IPS-20b (cell line): ENCODE data around the gene INPP5D.
"Not testable (repeated sequence)": the region's sequence is repeated elsewhere in the genome, so short reads cannot be mapped to it uniquely, and the experiment has no call there.

Source experiments
- H3K27ac ChIP-seq: one replicate; pipeline ENCODE4 v1.5.1; 2013; ENCODE audit warnings: low read length
- H3K27me3 ChIP-seq: 2 replicates; pipeline ENCODE4 v1.6.1; 2013; ENCODE audit warnings: mild to moderate bottlenecking, low read length, inconsistent platforms; ENCODE audit not compliant: insufficient read depth
- H3K36me3 ChIP-seq: 2 replicates; pipeline ENCODE4 v1.6.1; 2013; ENCODE audit warnings: low read depth, mild to moderate bottlenecking, inconsistent platforms, low read length, moderate library complexity; ENCODE audit not compliant: insufficient read depth
- H3K4me1 ChIP-seq: 2 replicates; pipeline ENCODE4 v1.6.1; 2013; ENCODE audit warnings: mild to moderate bottlenecking, control low read depth, inconsistent platforms, low read length, moderate library complexity; ENCODE audit not compliant: insufficient read depth
- H3K4me3 ChIP-seq: 2 replicates; pipeline ENCODE4 v1.5.1; 2013; ENCODE audit warnings: mild to moderate bottlenecking, low read length, inconsistent platforms
- H3K9ac ChIP-seq: 2 replicates; pipeline ENCODE4 v1.6.1; 2013; ENCODE audit warnings: low read depth, mild to moderate bottlenecking, inconsistent platforms, low read length, moderate library complexity
- H3K9me3 ChIP-seq: 2 replicates; pipeline ENCODE4 v1.6.1; 2013; ENCODE audit warnings: mild to moderate bottlenecking, low read depth, low read length, inconsistent platforms; ENCODE audit not compliant: insufficient read depth

The INPP5D gene

DNA sequence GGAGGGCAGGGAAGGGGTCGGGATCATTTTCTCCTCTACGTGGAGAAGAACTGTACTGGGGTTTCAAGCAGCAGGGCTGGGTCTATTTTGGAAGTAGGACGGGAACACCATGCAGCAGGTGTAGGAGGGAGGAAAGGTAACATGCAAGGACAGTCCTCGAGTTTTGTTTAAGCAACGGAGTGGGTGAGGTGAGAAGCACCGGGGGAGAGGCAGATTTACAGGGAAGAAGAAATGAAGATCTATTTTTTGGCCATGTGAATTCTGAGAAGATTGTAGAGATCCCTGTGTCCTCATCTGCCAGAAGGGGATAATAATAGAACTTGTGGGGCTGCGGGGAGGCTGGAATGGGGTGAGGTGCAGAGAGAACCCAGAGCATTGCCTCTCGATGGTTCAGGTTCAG, 85.6 kb downstream of the INPP5D start:
- peaks cover 14% of the 10 kb centered on the region for H3K4me1 ChIP-seq
- H3K27ac ChIP-seq = no peak overlapping the region
- peaks cover 10% of the 10 kb centered on the region for H3K36me3 ChIP-seq
- H3K4me3 ChIP-seq = no peak overlapping the region
- no peak overlapping the region for H3K9ac ChIP-seq
- H3K9me3 ChIP-seq = no peaks in the 10 kb centered on the region
- H3K27me3 ChIP-seq = no peaks in the 10 kb centered on the region

GRCh38 chr2:233146194-233146593, 86.1 kb downstream of the INPP5D start:
- Histone ChIP-seq H3K4me1 (peaks cover 12% of the 10 kb centered on the region; the same call in 1 of the 2 replicates), H3K27me3 (no peaks in the 10 kb centered on the region), H3K27ac (no peak overlapping the region), H3K9ac (no peak overlapping the region), H3K4me3 (no peak overlapping the region), H3K36me3 (peaks cover 10% of the 10 kb centered on the region), H3K9me3 (no peaks in the 10 kb centered on the region)

GRCh38 chr2:233147136-233147828, 87.1 kb downstream of the INPP5D start:
- Histone ChIP-seq H3K9ac (no peak overlapping the region), H3K9me3 (no peaks in the 10 kb centered on the region), H3K36me3 (peaks cover 10% of the 10 kb centered on the region), H3K27ac (no peak overlapping the region), H3K4me1 (peaks cover 5% of the 10 kb centered on the region; the same call in 1 of the 2 replicates), H3K27me3 (no peaks in the 10 kb centered on the region), H3K4me3 (no peak overlapping the region)

GRCh38 chr2:233147829-233148167, 87.7 kb downstream of the INPP5D start:
- no peaks in the 10 kb centered on the region for H3K27me3 ChIP-seq
- no peak overlapping the region for H3K9ac ChIP-seq
- no peak overlapping the region for H3K4me3 ChIP-seq
- H3K27ac ChIP-seq = no peak overlapping the region
- H3K9me3 ChIP-seq = no peaks in the 10 kb centered on the region
- H3K36me3 ChIP-seq = peaks cover 10% of the 10 kb centered on the region
- H3K4me1 ChIP-seq = peaks cover 2% of the 10 kb centered on the region; the same call in 1 of the 2 replicates

DNA sequence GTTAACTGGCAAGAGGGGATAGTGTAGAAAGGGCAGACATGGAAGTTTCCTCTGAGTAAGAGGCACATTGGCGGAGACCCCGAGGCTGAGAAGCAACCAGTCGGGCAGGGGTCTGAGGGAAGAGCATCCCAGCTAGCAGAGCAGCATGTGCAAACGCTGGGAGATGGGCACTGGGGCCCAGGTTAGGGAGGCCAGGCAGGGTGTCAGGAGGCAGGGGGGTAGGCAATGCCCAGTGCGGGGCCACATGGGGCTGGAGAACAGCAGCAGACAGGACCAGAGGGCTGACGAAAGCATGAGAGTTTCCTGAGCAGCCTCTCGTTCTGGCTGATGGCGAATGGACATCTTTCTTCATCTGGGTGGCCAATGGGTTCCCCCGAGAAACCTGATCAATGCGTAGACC, 88.2 kb downstream of the INPP5D start:
- no peaks in the 10 kb centered on the region for H3K9me3 ChIP-seq
- H3K27me3 ChIP-seq = no peaks in the 10 kb centered on the region
- no peak overlapping the region for H3K4me3 ChIP-seq
- no peak overlapping the region for H3K27ac ChIP-seq
- no peaks in the 10 kb centered on the region for H3K4me1 ChIP-seq
- H3K9ac ChIP-seq = no peak overlapping the region
- H3K36me3 ChIP-seq = peaks cover 10% of the 10 kb centered on the region

- Histone ChIP-seq H3K4me1 (no peaks in the 10 kb centered on the region), H3K36me3 (peaks cover 7% of the 10 kb centered on the region)
These were observed 92.4 kb downstream of the INPP5D start for GRCh38 chr2:233152541-233152940.

DNA sequence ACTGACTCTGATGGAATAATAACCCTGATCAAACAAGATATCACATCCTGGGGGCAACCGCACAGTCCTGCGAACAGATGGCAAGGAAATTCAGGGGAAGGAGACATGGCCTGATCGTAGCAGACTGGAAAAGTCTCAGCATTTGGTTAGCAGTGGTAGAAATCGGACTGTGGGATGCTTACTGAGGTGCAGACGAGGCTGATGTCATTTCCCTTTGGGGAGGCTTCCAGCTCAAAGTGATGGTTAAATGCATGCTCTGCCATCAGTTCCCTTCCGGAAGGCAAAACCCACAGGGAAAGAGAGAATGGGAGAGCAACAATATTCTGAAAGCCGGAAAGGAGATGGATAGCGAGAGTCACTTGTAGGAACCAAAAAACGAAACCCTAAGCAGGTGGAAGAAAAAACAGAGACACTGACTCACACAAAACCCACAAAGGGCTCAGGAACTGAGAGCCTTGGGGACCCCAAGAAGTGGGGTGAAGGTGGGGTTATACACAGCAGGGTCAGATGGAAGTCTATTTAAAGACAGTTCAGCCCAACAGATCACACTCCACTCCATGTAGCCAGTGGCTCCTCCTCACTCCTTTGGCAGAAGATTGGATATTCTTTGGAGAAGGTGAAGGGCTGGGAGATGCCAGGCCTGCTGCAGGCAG, 93.1 kb downstream of the INPP5D start:
- no peaks in the 10 kb centered on the region for H3K4me1 ChIP-seq
- no peaks in the 10 kb centered on the region for H3K27me3 ChIP-seq
- H3K36me3 ChIP-seq = peaks cover under 1% of the 10 kb centered on the region; the same call in 1 of the 2 replicates
- H3K4me3 ChIP-seq = no peak overlapping the region
- no peaks in the 10 kb centered on the region for H3K9me3 ChIP-seq
- no peak overlapping the region for H3K9ac ChIP-seq
- no peak overlapping the region for H3K27ac ChIP-seq

More at GRCh38 chr2:233152541-233152940, 92.4 kb downstream of the INPP5D start:
- Histone ChIP-seq H3K9me3 (no peaks in the 10 kb centered on the region), H3K9ac (no peak overlapping the region), H3K4me3 (no peak overlapping the region), H3K27ac (no peak overlapping the region), H3K27me3 (no peaks in the 10 kb centered on the region)

GRCh38 chr2:233156001-233156400, 95.9 kb downstream of the INPP5D start:
- no peak overlapping the region for H3K9ac ChIP-seq
- no peaks in the 10 kb centered on the region; the same call in 1 of the 2 replicates for H3K36me3 ChIP-seq
- H3K9me3 ChIP-seq = no peaks in the 10 kb centered on the region
- no peak overlapping the region for H3K27ac ChIP-seq
- no peaks in the 10 kb centered on the region for H3K27me3 ChIP-seq
- H3K4me1 ChIP-seq = no peaks in the 10 kb centered on the region
- no peak overlapping the region for H3K4me3 ChIP-seq

DNA sequence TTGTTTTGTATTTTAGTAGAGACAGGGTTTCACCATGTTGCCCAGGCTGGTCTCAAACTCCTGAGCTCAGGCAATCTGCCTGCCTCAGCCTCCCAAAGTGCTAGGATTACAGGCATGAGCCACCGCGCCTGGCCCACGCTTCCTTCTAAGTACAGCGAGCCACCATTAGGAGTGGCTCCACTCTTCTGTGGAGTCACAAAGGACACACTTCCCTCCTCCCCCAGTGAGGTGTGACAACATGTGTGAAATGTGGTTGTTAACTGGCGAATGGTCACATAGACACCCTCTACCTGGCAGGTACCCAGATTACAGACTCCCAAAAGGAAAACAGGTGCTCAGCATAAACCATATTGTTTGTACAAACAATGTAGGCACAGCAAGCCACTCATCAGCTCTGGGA, 96.3 kb downstream of the INPP5D start:
- not testable (repeated sequence) for H3K9me3 ChIP-seq, H3K4me1 ChIP-seq, H3K27ac ChIP-seq, H3K36me3 ChIP-seq, H3K27me3 ChIP-seq, H3K9ac ChIP-seq, H3K4me3 ChIP-seq

- Histone ChIP-seq H3K27me3 (no peaks in the 10 kb centered on the region), H3K4me1 (no peaks in the 10 kb centered on the region), H3K4me3 (no peak overlapping the region), H3K9ac (no peak overlapping the region), H3K27ac (no peak overlapping the region), H3K36me3 (no peaks in the 10 kb centered on the region; the same call in 1 of the 2 replicates), H3K9me3 (no peaks in the 10 kb centered on the region)
These were observed 101.6 kb downstream of the INPP5D start for GRCh38 chr2:233161730-233162129.

DNA sequence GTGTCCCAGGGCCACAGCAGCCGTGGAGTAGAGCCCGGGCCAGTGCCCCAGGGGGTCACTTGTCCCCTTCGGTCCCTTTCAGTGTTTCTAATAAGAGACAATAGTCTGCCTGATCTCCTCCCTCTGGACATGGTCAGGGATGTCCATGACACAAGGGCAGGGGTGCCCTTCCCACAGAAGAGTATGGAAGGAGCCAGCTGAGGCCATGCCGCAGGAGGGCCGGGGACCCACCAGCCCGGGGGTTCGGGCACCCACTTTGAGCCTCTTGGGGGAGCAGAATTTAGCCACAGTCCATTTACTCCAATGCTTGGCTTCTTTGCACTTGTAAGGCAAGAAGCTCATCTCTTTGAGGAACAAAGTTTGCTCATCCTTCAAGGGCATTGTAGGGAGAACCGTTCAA, 102.6 kb downstream of the INPP5D start:
- Histone ChIP-seq H3K9me3 (no peaks in the 10 kb centered on the region), H3K36me3 (no peaks in the 10 kb centered on the region; the same call in 1 of the 2 replicates)

GRCh38 chr2:233163486-233164103, 103.5 kb downstream of the INPP5D start:
- H3K27ac ChIP-seq = no peak overlapping the region
- no peak overlapping the region for H3K4me3 ChIP-seq
- H3K36me3 ChIP-seq = no peaks in the 10 kb centered on the region; the same call in 1 of the 2 replicates

More for the DNA sequence above, 102.6 kb downstream of the INPP5D start:
- no peaks in the 10 kb centered on the region for H3K27me3 ChIP-seq
- H3K4me1 ChIP-seq = no peaks in the 10 kb centered on the region
- no peak overlapping the region for H3K27ac ChIP-seq
- no peak overlapping the region for H3K9ac ChIP-seq
- H3K4me3 ChIP-seq = no peak overlapping the region

More at GRCh38 chr2:233163486-233164103, 103.5 kb downstream of the INPP5D start:
- Histone ChIP-seq H3K9me3 (no peaks in the 10 kb centered on the region), H3K4me1 (peaks cover 3% of the 10 kb centered on the region; the same call in 1 of the 2 replicates), H3K27me3 (no peaks in the 10 kb centered on the region), H3K9ac (no peak overlapping the region)
